Stimulated activated naive CD4-positive, alpha-beta T cell (primary cell): ENCODE measurements around the gene CRHR2.

Experiments
- DNase-seq, 6 experiments: peaks; one replicate each; lab custom pipeline; 2025; lab: John Stamatoyannopoulos, UW

Gene CRHR2

GRCh38 chr7:30706908-30707307 is 24.7 kb upstream of the CRHR2 start:
- DNase-seq: no peak

- no peak for DNase-seq
These were observed 24.1 kb upstream of the CRHR2 start for GRCh38 chr7:30706316-30706715.

- DNase-seq: no peak
These were observed 23.3 kb upstream of the CRHR2 start for GRCh38 chr7:30705596-30705995.

DNA sequence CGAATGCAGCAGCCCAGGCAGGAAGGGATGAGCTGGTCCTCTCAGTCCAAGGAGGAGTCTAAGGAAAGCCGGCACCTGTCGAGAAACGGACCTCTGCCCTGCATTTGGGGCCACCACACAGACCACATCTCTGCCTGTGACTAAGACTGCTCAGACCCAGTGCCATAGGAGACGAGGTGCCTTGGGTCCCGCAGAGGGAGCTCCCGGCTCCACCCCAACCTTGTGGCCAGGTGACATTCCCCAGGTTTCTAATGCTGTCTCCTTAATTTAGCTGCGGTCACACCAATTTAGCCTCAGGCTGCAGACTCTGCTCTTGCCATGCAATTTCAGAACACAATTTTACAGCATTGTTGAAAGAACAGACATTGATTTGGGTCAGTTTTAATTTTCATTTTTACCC is 22.8 kb upstream of the CRHR2 start:
- no peak for DNase-seq

GRCh38 chr7:30703756-30704155 is 21.5 kb upstream of the CRHR2 start:
- no peak for DNase-seq

- DNase-seq: peak in 3 of 6 experiments; percentile 8 to 52 (median 9)
These were observed 19.9 kb upstream of the CRHR2 start for GRCh38 chr7:30702200-30702599.

- no peak for DNase-seq
These were observed 18.7 kb upstream of the CRHR2 start for GRCh38 chr7:30700941-30701340.

DNA sequence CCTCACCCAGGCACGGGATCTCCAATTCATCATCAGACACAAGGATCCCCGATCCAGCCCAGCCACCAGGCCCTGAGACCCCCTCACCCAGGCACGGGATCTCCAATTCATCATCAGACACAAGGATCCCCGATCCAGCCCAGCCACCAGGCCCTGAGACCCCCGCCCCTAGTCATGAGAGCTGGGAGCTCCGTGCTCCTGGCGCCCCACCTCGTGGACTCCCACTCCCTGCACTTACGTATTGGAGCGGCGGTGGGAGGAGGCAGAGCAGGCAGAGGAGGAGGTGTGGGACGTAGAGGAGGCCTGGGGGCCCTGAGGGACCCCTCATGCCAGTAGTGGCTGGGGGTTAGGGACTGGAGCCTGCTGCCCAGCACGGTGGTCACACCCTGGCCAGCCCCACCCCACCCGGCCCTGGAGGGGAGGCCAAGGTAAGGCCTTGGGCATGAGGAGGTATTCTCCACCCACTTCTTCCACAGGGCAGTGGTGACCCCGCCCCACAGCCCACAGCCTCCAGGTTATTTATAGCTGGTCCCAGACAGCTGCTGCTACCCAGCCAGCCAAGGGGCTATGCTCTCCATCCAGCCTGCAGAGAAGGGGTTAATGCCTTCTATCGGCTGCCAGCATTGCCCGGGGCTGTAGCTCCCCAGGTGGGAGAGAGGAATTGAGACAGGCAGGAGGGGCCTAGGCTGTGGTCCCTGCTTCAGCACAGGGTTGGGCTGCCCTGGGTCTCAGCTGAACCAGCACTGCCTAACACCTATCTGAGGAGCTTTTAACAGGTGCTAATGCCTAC is 17.6 kb upstream of the CRHR2 start:
- no peak for DNase-seq

- DNase-seq: no peak
These were observed 16.2 kb upstream of the CRHR2 start for GRCh38 chr7:30698481-30698880.

GRCh38 chr7:30697719-30698460 is 15.6 kb upstream of the CRHR2 start:
- DNase-seq: peak in 4 of 6 experiments; percentile 4 to 79 (median 72)

- no peak for DNase-seq
These were observed 12.8 kb upstream of the CRHR2 start for GRCh38 chr7:30694774-30695721.

DNA sequence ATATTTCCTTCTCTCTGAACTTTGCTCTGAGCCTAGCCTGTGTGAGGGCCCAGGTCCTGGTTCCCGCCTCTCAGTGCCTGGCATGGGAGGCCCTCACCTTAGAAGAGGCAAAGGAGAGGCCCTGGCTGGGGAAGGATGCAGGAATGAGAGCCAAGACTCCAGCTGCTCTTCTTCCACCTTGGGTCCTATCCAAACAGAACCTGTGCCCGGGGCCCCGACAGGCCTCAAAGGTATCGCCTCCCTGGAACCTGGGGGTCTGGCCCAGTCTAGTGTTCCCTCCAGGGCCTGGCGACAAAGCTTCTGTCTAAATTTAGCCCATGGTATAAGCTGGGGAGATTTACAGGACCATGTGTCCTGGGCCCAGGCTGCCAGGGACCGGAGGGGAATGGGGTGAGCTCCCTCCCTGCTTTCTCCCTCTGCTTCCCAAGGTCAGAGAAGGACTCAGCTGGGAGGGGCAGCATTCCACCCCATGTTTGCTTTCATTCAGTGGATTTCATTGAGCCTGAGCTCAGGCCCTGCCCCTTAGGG is 12.0 kb upstream of the CRHR2 start:
- no peak for DNase-seq

DNA sequence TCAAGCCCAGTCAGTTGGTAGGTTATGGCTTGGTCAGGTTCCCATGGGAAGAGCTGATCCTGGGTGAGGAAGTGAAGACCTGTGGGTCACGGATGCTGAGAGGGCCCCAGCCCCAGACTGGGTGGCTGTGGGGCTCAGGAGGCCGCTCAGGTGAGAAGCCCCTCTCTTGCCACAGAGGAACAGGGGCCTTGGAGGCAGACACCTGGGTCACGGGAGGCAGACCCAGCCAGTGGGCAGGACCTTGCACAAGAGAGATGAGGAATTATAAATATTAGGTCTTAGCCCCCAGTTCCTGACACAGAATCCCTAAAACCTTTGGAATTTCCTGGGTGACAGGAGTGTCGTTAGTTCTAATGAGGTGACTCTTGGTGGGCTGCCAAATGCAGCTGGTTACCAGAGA is 10.6 kb upstream of the CRHR2 start:
- DNase-seq: no peak

DNA sequence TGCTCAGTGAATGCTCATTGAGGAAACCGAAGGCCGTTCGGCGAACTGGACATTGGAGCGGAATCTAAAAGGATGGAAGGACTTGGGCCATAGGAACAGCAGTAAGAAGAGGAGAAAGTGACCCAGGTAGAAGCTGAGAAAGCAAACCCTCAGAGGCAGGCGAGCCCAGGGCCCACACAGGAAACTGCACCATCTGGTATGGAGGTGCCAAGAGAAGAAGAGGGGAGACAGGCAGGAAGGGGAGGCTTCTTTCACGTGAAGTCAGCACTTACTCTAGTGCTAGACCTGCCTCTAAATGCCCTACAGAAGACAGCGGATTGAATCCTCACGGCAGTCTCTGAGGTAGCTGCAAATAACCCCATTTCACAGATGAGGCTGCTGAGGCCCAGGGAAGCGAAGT is 10.2 kb upstream of the CRHR2 start:
- DNase-seq: no peak

DNA sequence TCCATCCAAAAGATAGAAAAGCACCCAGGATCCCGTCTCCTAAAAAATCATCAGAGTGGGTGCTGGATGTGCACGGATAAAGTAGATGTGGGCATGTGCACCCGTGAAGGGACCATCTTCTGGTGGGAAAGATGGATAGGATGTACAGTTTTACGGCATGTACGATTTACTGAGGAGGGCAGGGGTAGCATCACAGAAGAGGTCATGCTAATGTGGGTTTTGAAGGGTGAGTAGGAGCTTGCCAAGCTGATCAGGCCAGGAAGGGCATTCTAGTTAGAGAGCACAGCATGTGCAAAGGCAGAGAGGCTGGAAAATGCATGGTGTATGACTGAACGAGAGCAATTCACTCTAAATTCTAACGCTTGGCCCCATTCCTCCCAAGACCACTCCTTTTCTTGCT is 7.8 kb upstream of the CRHR2 start:
- DNase-seq: no peak

DNA sequence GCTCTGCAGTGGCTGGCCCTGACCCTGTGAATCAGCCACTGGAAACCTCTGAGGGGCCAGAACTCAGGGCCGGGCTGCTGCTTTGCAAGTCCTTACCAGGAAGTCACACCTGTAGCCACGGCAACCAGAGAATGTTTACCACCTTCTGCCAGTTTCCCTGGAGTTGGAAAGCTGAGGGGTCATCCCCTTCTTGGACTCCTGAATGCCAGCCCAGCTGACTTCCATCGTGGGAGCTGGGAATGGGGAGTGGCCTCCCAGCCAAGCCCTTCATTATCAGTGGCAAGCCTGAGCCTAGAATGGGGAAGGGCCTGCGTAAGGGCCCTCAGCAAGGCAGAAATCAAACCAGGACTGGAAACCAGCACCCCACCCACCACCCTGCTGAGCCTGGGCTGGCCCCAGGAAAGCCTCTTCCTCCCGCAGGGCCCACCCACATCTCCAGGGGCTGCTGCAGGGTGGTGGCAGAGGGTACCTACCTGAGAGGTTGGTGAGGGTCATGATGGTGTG is 6.5 kb upstream of the CRHR2 start:
- no peak for DNase-seq

DNA sequence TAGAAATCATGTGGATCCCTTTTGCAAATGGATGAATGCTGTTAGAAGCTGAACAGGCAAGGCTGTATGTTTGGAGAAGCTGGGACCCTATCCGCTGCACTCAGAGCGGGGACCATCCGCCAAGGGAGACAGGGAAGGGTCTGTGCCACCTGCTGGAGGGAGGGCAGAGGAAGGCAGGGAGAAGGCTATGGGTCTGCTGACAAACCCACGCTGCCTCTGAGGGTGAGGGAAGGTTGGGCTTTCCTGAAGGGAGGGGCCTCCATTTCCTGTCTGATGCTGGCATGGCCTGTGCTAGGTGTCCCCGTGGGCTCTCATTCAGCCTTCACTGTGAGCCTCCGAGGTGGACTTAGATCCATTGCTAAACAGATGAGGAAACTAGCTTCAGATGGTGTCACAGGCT is 5.3 kb upstream of the CRHR2 start:
- DNase-seq: no peak

DNA sequence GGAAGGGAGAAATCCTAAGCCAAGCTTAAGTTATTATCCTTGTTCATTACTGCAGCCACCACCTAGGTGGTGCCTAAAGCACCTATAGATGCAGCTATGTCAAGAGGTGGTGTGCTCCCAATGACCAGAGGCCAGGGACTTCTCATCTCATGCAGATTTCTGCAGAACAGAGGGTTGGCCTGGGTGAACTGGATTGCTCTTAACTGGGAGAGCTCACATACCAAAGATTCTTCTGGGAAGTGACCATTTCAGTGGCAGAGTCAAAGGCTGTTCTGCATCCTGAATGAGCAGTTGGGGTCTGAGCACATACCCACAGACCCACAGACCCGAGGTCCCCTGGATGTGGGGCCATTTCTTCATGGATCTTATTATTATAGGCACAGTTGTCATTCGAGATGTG is 2.1 kb upstream of the CRHR2 start:
- DNase-seq: no peak

DNA sequence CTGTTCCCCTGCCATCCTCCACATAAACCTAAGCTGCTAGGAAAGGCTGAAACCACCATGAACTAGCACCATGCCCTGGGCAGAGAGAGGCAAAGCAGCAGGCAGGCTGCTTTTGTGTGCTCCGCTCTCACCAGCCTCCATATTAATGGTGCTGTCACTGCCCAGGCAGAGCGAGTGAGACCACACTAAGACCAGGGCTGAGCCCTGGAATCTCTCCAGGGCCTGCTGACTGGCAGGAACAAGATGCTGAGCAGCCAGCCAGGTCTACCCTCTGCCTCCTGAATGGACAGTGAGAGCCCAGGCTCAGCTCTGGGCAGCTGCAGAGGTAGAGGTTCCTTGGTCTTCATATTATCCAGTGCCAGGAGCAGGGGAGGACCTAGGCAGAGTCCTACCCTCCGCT is 1.6 kb upstream of the CRHR2 start:
- no peak for DNase-seq

- no peak for DNase-seq
These were observed 1.1 kb upstream of the CRHR2 start for GRCh38 chr7:30683306-30683705.

- DNase-seq: peak in 2 of 6 experiments; percentile 5 to 8
These were observed 443 bp downstream of the CRHR2 start for GRCh38 chr7:30681815-30682211.

DNA sequence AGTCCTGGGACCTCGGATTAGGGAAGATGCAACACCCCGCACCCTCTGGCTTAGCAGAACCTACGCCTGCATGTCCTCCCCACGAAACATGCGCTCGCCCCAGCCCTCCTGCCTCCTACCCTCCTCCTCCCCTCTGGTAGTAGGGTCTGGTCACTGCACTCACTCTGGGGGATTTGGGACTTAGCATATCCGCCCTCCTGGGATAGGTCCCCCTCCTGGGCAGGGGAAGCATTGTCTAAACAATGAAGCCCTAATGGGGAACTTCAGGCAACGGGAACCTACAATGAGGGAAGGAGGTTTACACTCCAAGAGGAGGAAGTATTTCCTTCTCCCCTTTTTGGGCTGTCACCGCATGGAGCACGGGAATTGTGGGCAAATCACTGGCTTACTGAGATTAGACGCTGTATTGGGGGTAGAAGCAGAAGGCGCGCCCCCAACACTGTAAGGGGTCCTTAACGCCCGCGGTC is 892 bp downstream of the CRHR2 start:
- no peak for DNase-seq
